Keratinocyte (primary cell): ENCODE data around the gene MXRA7.

ENCODE experiments used
- EZH2 ChIP-seq: IDR thresholded peaks from one replicate; pipeline ENCODE4 v1.6.1; 2012; ENCODE audit warnings: inconsistent platforms, mild to moderate bottlenecking, low read length, moderate library complexity
- TF ChIP-seq, protein P1 (sequence below), 3 experiments: IDR thresholded peaks in 1 of 3; conservative IDR thresholded peaks in 1 of 3; optimal IDR thresholded peaks in 1 of 3; 2 replicates in 2 of 3; 3 replicates in 1 of 3; pipeline versions ENCODE3 to v1.5.1; 2011; ENCODE audit warnings: low read length in 3 of 3, mild to moderate bottlenecking in 3 of 3, moderate library complexity in 2 of 3, control low read depth in 1 of 3, inconsistent platforms in 1 of 3; ENCODE audit not compliant: insufficient read depth in 2 of 3; ENCODE audit errors: extremely low read depth in 1 of 3

GRCh38 chr17:76735006-76735405 lies 24.2 kb upstream of the MXRA7 start:
- TF ChIP-seq, protein P1, sequence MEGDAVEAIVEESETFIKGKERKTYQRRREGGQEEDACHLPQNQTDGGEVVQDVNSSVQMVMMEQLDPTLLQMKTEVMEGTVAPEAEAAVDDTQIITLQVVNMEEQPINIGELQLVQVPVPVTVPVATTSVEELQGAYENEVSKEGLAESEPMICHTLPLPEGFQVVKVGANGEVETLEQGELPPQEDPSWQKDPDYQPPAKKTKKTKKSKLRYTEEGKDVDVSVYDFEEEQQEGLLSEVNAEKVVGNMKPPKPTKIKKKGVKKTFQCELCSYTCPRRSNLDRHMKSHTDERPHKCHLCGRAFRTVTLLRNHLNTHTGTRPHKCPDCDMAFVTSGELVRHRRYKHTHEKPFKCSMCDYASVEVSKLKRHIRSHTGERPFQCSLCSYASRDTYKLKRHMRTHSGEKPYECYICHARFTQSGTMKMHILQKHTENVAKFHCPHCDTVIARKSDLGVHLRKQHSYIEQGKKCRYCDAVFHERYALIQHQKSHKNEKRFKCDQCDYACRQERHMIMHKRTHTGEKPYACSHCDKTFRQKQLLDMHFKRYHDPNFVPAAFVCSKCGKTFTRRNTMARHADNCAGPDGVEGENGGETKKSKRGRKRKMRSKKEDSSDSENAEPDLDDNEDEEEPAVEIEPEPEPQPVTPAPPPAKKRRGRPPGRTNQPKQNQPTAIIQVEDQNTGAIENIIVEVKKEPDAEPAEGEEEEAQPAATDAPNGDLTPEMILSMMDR (optimal IDR thresholded peaks at IDR 0.05 in 1 of 3, IDR thresholded peaks at IDR 0.05 in 1 of 3, conservative IDR thresholded peaks at IDR 0.05 in 1 of 3; ENCODE audit: extremely low read depth in 1 of 3, insufficient read depth in 2 of 3, low read length in 3 of 3): no peak
- no peak for TF ChIP-seq EZH2
